Measurements from ENCODE around the gene ARHGEF37.

Gene ARHGEF37

GRCh38 chr5:149632311-149633251 lies 51.3 kb downstream of the ARHGEF37 start:
- TF ChIP-seq CREB1 (IDR thresholded peaks at IDR 0.05; ENCODE audit: low read depth) (no peak), MAX (IDR thresholded peaks at IDR 0.05) (peak; percentile 49; the same call in 1 of the 2 replicates), TAF1 (IDR thresholded peaks at IDR 0.05; ENCODE audit: low read depth) (no peak), CEBPB (IDR thresholded peaks at IDR 0.05) (no peak), TEAD4 (IDR thresholded peaks at IDR 0.05) (0 out of 2 replicates have a peak, but pooled peaks have one; percentile 26), NFIC (IDR thresholded peaks at IDR 0.05) (peak; percentile 15; the same call in 1 of the 2 replicates), USF1 (IDR thresholded peaks at IDR 0.05) (no peak), TCF12 (IDR thresholded peaks at IDR 0.05; ENCODE audit: low read depth) (peak; percentile 63; the same call in 1 of the 2 replicates), EGR1 (IDR thresholded peaks at IDR 0.05) (peak; percentile 35), ZBTB7A (IDR thresholded peaks at IDR 0.05; ENCODE audit: low read depth) (no peak), RAD21 (IDR thresholded peaks at IDR 0.05; ENCODE audit: low read depth) (no peak), EP300 (IDR thresholded peaks at IDR 0.05; ENCODE audit: borderline replicate concordance) (peak; percentile 76), FOXM1 (IDR thresholded peaks at IDR 0.05; ENCODE audit: borderline replicate concordance, low read depth) (peak; percentile 65; the same call in 1 of the 2 replicates), REST (IDR thresholded peaks at IDR 0.05; ENCODE audit: low read depth) (no peak), YY1 (IDR thresholded peaks at IDR 0.05; ENCODE audit: low read depth) (no peak)

- no peak for TF ChIP-seq CREB1 (IDR thresholded peaks at IDR 0.05; ENCODE audit: low read depth)
- no peak for TF ChIP-seq FOXM1 (IDR thresholded peaks at IDR 0.05; ENCODE audit: borderline replicate concordance, low read depth)
- no peak for TF ChIP-seq NFIC (IDR thresholded peaks at IDR 0.05)
- no peak for TF ChIP-seq RAD21 (IDR thresholded peaks at IDR 0.05; ENCODE audit: low read depth)
- TF ChIP-seq EGR1 (IDR thresholded peaks at IDR 0.05), result no peak
- no peak for TF ChIP-seq TCF12 (IDR thresholded peaks at IDR 0.05; ENCODE audit: low read depth)
- TF ChIP-seq MAX (IDR thresholded peaks at IDR 0.05), result no peak
- no peak for TF ChIP-seq CEBPB (IDR thresholded peaks at IDR 0.05)
- no peak for TF ChIP-seq REST (IDR thresholded peaks at IDR 0.05; ENCODE audit: low read depth)
- no peak for TF ChIP-seq EP300 (IDR thresholded peaks at IDR 0.05; ENCODE audit: borderline replicate concordance)
- no peak for TF ChIP-seq USF1 (IDR thresholded peaks at IDR 0.05)
- no peak for TF ChIP-seq TAF1 (IDR thresholded peaks at IDR 0.05; ENCODE audit: low read depth)
- no peak for TF ChIP-seq TEAD4 (IDR thresholded peaks at IDR 0.05)
- TF ChIP-seq ZBTB7A (IDR thresholded peaks at IDR 0.05; ENCODE audit: low read depth), result no peak
- TF ChIP-seq YY1 (IDR thresholded peaks at IDR 0.05; ENCODE audit: low read depth), result no peak
Observed at GRCh38 chr5:149633476-149634350, 52.4 kb downstream of the ARHGEF37 start.

- TF ChIP-seq CEBPB (IDR thresholded peaks at IDR 0.05) (no peak), EGR1 (IDR thresholded peaks at IDR 0.05) (no peak), CREB1 (IDR thresholded peaks at IDR 0.05; ENCODE audit: low read depth) (no peak), REST (IDR thresholded peaks at IDR 0.05; ENCODE audit: low read depth) (no peak), USF1 (IDR thresholded peaks at IDR 0.05) (no peak), NFIC (IDR thresholded peaks at IDR 0.05) (no peak), TEAD4 (IDR thresholded peaks at IDR 0.05) (no peak)
Observed at GRCh38 chr5:149635394-149635793, 54.1 kb downstream of the ARHGEF37 start.

Measured in Ishikawa (cell line).